AML-193 (cell line): ENCODE measurements around the gene MYOD1.

Experiments
- DNase-seq, 2 experiments: peaks; one replicate each; lab custom pipeline; 2025; lab: John Stamatoyannopoulos, UW

Gene MYOD1

DNA sequence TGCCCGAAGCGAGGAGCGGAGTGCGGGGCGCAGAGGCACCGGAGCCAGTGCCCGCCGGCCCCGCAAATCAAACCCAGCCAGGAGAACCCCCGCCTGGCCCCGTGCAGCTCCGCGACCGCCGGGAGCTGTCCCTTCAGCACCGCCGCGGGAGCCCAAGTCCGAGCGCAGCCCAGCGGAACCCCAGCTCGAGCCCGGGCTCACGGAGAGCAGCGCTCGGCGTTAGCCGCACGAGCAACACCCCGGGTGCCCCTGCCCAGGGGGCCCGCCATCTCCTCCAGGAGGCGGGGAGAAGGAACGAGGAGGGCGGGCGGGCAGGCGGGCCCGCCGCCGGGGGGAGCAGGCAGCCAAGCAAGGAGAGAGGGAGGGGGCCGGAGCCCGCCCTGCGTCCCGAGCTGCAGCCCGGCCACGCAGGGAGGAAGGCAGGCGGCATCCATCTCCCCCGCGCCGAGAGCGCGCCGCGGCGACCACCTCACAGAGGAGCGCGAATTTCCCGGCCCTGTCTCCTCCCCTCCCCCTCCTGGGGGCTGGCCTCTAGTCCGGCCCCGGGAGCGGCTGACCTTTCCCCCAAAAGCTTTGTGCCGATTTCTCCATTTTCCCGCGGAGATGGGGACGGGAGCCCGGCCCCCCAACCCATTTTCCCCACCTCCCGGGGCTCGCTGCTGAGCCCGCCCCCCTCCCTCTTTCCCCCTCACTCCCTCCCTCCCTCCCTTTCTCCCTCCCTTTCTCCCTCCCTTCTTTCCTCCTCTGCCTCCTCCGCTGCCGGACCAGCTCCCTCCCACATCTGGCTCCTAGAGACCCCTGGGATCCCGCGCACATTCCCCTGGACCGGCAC, 15.8 kb downstream of the MYOD1 start:
- DNase-seq = no peak

DNA sequence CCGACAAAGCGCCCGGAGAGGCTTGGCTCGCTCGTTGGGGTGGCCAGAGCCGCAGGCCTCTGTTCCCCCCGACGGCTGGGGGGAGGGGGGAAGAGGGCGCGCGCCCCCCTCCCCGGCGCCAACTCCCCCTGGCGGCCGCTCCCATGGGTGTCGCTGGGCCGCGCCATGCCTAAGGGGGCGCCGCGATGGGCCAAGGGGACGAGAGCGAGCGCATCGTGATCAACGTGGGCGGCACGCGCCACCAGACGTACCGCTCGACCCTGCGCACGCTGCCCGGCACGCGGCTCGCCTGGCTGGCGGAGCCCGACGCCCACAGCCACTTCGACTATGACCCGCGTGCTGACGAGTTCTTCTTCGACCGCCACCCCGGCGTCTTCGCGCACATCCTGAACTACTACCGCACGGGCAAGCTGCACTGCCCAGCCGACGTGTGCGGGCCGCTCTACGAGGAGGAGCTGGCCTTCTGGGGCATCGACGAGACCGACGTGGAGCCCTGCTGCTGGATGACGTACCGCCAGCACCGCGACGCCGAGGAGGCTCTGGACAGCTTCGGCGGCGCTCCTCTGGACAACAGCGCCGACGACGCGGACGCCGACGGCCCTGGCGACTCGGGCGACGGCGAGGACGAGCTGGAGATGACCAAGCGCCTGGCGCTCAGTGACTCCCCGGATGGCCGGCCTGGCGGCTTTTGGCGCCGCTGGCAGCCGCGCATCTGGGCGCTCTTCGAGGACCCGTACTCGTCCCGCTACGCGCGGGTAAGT, 16.6 kb downstream of the MYOD1 start:
- DNase-seq = no peak

DNA sequence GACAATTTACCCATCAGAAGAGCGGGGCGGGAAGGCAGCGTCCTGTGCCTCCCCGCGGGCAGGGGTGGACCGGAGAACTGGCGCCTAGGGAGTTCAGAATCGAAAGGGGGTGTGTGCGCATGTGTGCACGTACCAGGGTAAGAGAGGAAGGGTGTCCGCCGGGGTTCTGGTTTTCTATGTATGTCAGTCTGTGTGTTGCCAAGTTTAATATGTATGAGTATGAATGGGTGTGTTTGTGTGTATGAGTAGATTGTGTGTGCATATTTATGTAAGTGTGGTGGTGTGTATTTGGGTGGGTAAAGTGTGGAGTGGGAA, 17.2 kb downstream of the MYOD1 start:
- no peak for DNase-seq

DNA sequence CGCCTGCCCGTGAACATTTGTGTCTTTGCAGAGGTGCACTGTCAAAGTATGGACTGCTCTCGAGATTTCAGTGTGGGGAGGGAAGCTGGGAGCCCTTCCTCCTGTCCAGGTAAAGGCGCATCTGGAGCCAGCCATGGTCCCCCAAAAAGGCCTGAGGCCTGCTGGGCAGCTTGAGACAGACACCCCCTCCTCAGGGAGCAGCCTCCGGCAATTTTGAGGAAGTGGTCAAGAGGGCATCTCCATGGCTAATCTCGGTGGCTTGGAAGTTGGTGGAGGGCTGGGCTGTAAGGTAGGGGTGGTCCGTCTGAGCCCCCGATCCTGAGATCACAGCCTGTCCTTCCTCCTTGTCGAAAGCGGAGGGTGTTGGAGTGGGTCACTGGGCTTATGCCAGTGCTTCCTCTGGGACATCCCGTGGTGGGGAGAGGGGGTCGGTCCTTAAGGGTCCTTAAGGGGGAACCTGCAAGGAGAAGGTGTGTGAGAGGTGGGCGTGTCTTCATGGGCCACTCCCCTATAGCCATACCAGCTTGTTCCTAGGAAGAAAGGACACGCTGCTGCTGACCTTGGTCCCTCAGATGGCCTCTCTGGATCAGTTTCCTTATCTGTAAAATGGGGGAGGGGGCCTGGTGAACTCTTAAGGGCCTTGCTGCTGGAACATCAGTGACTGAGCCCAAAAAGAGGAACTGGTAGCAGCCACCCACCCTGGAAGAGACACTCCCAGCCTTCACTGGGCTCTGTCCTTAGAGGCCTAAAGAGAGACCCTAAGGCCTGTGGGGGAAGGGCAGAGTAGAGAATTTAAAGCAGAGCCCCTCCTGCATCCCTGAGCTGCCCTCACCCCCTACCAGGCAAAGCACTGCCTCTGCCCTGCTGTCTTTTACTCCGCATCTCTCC, 17.8 kb downstream of the MYOD1 start:
- no peak for DNase-seq

DNA sequence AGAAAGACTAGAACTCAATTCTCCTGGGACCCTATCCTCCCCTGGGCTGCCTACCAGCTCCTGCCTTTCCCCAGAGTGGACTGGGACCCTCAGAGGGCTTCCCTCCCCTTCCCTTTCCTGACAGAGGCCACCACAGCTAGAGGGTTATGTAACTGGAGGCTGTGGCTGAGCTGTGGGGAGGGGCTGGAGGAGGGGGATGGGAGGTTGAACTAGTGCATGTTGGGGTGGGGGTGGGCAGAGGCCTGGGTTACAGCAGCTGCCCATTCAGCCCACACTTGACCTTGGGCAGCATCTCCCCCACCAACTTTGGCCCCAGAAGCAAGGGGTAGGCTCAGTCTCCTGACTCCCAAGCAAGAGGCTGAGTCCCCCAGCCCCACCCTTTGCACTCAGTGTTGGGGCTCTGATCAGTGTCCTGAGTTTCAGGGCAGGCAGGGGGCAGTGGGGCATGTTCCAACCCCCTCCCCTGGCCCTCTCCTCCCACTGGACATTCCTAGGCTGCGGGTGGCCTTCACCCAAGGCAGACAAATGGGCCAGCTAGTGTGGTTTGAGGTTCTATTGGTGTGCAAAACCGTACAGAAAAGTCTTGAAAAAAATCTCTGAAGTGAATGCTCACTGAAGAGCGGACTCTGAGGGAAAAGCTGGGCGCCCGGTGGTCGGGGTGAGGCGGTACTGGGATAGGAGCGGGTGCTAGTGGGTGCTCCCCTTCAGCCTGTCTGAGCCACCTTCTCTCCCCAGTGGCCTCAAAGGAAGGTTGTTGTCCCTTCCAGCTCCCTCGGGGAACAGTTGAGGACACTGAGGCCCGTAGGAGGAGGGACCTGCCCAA, 19.0 kb downstream of the MYOD1 start:
- DNase-seq = no peak

DNA sequence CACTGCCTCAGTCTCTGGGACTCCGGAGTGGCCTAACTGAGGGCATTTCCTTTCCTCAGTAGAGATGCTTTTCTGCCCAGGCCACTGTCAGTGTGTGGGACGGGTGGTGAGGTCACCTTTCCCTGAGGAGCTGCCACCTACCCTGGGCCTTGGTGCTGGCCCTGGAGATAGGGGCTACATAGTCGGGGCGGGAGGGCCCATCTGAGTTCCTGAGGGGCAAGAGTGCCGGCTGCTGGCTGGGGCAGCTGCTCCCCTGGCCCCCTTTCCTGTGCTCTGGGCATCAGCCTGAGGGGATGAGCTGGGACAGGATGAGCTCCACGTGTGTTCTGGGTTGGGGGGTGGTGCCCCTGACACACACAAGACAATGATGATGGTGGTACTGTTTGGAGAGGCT, 20.6 kb downstream of the MYOD1 start:
- no peak for DNase-seq

DNA sequence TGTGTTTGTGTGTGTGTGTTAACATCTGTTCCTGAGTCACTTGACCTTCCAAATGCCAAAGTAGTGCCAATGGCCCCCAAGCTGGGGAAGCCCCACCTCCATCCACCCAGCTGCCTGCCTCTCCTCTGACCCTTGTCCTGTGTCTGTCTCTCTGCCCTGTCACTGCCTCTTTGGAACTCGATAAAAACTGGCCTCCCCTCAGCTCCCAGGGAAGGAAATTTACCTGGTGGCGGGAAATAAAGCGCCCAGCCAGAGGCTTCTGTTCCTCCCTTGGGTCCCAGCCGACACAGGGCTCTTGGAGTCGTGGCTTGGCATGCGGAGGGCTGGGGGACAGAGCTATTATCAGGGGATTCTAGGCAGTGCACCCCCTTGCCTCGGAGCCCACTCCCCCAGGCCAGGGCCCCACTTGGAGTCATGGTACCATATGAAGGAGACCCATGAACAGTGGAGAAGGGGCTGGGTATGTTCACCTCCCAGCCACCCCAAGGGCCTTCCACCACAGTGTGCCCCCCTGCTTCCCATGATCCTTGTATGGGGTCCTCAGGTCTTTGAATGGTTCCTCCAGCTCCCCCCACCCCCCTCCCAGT, 21.4 kb downstream of the MYOD1 start:
- DNase-seq = no peak

DNA sequence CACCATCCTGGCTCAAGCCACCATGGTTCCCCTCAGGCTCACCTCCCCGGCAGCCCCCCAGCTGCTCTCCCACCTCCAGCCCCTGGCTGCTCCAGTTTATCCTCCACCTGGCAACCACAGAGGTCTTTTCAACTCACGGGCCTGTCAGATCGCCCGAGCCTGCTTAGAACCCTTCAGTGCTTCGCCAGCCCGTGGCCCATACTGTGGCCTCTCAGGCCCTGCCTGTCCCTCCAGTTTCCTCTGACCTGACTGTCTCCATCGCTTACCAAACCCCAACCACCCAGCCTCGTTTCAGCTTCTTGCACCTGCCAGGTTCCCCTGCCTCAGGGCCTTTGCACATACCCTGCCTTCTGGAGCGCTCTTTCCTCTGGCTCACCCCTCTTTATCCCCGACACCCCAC, 22.1 kb downstream of the MYOD1 start:
- DNase-seq = no peak

DNA sequence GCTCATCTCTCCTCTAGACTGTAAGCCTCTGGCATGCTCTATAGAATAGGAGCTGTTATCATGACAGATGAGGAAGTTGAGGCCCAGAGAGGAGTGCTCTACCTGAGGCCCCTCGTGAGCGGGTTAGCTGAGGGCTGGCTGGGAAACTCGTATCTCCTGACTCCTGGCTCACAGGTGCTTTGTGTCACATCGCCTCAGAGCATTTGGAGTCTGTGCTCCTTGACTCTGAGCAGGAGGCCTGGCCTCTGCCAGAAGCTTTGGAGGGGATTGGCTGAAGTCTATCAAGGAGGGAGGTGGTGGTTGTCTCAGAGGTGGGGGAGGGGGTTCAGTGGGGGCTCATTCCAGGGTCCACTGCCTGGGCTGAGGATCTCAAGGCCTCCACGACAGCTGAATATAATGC, 22.6 kb downstream of the MYOD1 start:
- DNase-seq = no peak

DNA sequence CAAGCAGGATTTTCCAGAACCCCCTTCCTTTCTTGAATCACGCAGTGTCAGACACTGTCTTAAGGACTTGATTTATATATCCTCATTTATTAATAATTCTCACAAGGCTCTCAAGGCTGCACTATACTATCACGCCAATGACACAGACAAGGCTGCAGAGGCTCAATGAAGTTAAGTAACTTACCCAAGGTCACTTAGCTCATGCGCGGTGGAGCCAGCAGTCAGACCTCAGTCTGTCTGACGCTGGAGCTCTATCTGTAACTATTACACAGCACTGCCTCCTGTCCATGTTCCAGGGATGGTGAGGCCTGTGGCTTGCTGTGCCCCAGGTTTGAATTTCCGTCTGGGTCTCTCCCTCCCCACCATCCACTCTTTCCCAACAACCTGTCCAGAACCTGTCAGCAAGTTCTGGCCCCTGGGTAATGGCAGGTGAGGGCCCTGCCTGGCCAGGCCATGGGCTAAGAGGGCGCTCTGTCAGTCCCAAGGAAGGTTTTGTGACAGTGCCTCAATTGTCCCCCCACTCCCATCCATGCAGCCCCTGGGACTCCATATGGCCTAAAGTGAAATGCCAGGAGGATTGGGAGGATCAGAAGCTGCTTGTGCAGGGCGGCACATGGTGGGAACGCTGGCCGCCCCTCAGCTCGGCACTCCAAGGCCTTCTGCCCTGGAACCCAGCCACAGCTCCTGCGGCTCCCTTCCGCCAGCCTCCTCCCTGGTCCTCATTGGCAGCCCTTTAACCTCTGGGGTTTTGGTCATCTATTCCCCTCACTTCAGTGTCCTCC, 23.8 kb downstream of the MYOD1 start:
- DNase-seq = no peak

DNA sequence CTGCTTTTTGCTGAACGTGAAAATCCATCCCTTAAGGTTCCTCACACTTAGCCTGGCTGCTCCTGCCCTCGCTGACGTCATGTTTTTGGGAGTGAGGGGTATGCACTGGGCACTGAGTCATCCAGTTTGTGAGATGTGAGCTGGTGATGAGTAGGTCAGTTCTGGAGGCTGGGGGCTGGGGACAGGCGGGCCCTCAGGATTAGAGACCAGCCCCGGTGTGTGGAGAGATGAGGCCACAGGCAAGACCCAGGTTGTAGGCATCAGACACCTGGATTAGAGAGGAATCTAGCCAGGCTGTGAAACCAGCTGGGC, 24.4 kb downstream of the MYOD1 start:
- no peak for DNase-seq

DNA sequence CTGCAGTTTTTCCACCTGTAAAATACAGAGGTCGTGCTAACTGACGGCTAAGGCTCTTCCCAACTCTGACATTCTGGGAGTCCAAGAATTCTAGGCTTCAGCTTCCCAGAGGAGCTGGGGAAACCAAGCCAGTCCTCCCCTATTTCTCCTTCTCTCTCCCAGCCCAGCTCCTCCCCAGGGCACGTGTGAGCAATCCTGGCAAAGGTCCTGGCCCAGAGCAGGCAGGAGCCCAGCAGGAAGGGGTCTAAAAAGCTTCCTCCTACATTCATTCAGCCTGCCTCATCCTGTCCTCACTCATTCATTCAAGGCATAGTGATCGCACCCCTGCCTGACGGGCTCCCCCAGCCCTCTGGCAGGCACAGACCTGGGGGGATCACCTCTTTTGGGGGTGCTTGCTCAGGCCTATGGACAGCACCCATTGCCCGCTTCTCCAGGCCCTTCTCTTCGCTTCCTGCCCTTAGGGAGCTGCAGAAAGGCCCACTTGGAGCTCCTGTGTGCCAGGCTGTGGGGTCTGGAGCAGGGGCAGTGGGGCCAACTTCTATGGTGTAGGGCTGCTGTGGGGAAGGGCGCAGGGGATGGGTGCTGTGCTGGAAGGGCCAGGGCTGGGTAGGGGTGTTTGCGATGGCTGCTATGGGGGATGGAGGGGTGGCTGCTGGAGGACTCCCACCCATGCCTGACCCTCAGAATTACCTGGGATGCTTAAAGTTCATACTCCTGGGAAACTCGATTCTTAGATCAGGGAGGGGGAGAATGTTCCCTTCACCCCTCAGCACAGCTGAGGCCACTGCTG, 25.0 kb downstream of the MYOD1 start:
- DNase-seq = no peak

DNA sequence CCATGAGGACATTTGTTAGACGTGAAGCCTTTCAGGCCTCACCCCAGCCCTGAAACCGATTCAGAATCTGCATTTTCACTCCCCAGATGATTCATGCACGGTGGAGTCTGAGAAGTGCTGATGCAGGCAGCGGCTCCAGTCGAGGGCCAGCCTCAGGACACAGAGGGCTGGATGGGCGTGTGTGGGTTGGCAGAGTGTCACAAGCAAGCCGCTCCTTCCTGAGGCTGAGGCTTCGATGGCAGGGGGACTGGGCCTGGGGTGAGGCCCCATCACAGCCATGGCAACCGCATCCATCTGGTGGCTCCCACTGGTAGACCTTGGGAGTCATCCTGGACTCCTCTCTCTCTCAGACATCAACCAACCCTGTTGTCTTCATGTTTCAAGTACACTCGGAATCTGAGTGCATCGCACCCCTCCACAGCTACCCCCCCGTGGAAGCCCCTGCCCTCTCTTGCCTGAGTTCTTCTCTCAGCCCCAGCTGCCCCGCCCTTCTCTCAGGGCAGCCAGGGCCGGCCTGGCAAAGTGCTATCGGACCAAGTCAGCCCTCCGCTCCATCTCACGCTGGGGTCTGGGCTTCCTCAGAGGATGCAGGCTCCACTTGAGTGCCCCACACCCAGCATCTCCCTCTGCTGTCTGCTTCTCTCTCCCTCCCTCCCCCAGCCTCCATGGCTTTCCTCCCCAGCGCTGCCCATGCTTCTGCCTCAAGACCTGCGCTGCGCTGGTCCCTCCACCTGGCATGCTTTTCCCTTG, 25.8 kb downstream of the MYOD1 start:
- DNase-seq = no peak

DNA sequence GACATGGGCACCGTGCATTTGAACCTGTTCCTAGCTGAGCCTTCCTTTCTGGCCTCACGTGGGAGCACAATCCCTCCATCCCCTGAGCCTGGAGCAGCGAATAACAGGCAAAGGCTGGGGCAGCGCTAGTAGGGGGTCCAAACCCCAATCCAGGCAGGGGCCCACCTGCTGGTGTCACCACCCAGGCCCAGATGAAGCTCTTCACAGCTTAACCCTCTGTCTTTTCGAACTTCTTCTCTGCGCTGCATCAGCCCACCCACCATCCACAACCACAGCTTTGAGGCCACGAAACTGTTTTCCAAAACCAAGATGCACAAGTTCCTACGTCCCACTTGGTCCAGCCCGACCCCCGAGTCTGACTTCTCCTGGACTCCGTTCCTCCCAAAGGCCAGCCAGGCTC, 26.7 kb downstream of the MYOD1 start:
- no peak for DNase-seq

DNA sequence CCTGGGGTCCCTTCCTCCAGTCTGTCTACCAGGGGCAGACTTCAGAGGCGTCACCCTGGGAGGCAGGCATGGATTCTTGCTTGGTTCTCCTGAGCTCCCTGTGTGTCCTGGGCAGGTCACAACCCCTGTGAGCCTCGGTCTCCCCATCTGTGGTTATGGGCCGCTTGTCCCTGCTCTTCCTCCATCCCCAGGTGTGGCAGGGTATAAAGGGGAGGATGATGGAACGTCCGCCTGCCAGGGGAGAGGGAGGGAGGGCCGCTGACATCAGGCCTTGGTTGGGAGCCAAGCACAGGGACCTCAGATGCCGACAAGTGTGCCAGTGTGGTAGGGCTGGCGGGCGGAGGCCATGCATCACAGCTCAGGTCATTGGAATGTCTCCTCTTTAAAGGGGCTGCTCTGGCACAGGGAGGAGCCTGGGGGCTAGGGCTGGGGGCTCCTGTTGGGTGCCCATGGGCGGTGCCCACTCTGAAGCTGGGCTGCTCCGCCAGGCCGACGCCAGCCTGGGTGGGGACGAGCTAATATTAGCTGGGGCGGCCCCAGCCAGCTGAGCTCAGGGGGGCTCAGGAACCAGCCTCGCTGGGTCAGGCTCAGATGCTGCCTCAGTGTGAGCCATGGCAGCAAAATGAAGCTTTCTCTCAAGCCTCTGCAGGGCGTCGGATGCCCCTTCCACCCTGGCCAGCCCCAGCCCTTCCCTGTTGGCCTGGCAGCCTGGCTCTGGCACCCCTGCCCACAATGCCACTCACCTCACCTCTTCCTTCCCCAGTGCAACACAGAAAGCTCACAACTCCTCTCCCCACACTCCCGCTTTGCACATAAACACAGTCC, 28.0 kb downstream of the MYOD1 start:
- no peak for DNase-seq

DNA sequence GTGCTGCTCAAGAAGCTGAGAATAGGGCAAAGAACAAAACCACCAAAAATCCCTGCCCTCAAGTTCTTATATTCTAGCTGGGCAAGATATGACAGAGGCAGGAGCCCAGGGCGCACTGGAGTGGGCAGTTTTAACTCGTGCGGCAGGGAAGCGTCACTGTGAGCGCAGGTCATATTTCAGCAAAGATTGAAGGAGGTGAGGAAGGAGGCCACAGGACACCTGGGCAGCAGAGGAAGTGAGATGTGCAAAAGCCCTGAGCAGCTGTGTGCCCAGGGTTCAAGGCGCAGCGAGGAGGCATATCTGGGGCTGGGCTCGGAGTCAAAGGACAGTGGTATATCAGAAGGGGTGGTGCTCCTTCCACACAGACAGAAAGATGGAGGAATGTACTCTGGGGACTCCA, 28.7 kb downstream of the MYOD1 start:
- DNase-seq = no peak

DNA sequence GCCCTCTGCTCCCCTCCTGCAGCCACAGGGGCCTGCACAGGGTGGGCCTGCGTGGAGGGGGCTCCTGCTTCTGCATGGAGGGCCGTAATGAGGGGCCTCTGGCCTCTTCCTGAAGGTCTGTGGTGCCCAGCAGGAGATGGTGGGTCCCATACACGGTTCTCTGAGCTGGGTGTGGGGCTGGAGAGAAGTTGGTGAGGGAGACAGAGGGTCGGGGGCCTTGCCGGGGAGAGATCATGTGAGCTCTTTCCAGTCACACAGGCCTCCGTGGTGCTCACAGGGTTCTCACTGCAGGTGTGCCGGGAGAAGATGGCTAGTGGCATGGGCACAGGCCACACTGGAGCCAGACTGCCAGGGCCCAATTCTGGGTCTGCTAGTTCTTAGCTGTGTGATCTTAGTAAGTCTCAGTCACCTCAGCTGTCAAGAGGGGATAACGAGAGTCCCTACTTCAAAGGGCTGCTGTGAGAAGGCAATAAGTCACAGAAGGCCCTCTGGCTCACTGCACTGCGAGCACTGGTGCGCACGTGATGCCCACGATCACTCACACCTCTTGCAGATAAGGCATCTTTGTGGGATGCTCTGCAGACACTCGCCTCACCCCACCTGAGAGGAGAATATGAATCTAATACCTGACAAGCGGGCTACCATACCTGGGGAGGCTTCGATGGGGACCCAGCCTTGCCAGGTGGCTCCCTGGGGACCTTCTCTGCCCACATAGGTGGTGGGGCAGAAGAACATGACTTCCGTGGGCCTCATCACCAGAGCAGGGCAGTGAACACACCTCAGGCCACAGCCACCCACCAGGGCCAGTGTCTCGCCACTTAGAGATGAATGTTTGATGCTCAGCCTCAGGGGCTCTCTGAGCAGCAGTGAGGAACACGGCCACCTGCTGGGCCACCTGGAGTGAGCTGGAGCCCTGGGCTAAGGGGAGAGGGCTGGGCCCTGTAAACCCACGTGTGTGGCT, 29.7 kb downstream of the MYOD1 start:
- no peak for DNase-seq
